BE2C (cell line): ENCODE data around the gene CDC42EP4.
"Not testable (repeated sequence)": the region's sequence is repeated elsewhere in the genome, so short reads cannot be mapped to it uniquely, and the experiment has no call there.

Experiments used
- DNase-seq: peaks from one replicate; pipeline ENCODE4 v3.0.0-alpha.2; 2020
- H3K27me3 ChIP-seq: fragments of 250-450 bp; sonication (Bioruptor Pico); 2 replicates; pipeline ENCODE4 v1.5.1; 2020; ENCODE audit warnings: mild to moderate bottlenecking
- H3K36me3 ChIP-seq: fragments of 250-450 bp; sonication (Bioruptor Pico); 2 replicates; pipeline ENCODE4 v1.5.1; 2020; ENCODE audit warnings: mild to moderate bottlenecking
- H3K4me1 ChIP-seq: fragments of 250-450 bp; sonication (Bioruptor Pico); 2 replicates; pipeline ENCODE4 v1.5.1; 2020
- H3K4me3 ChIP-seq: 2 replicates; pipeline ENCODE4 v1.5.1; 2011; ENCODE audit warnings: low read depth, low read length
- H3K9me3 ChIP-seq: fragments of 250-450 bp; sonication (Bioruptor Pico); 2 replicates; pipeline ENCODE4 v1.5.1; 2020
- TF ChIP-seq, protein P1 (sequence below): IDR thresholded peaks from 2 replicates; pipeline ENCODE4 v1.5.1; 2012; ENCODE audit warnings: mild to moderate bottlenecking, low read depth, low read length

CDC42EP4 gene

DNA sequence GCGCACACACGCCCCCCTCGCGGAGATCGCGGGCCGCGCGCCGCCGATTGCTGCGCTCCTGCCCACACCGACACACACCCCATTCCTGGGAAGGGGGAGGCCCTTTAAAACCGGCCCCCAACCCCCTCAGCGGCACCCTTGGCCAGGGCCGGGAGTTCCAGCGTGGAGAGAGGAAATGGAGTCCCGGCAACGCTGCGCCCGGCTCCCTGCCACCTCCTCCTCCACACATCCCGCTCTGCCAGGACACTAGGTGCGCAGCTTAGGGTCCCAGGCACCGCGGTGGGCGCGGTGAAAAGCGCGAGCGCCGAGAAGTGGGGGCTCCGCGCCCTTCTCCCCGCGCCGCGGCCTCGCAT, 397 bp downstream of the CDC42EP4 start:
- no peaks in the 10 kb centered on the region for H3K27me3 ChIP-seq
- DNase-seq, result no peak
- peak overlapping the region; percentile 96 for H3K4me3 ChIP-seq
- H3K36me3 ChIP-seq, result no peaks in the 10 kb centered on the region
- no peaks in the 10 kb centered on the region for H3K9me3 ChIP-seq
- peaks cover 25% of the 10 kb centered on the region for H3K4me1 ChIP-seq
- TF ChIP-seq, protein P1, sequence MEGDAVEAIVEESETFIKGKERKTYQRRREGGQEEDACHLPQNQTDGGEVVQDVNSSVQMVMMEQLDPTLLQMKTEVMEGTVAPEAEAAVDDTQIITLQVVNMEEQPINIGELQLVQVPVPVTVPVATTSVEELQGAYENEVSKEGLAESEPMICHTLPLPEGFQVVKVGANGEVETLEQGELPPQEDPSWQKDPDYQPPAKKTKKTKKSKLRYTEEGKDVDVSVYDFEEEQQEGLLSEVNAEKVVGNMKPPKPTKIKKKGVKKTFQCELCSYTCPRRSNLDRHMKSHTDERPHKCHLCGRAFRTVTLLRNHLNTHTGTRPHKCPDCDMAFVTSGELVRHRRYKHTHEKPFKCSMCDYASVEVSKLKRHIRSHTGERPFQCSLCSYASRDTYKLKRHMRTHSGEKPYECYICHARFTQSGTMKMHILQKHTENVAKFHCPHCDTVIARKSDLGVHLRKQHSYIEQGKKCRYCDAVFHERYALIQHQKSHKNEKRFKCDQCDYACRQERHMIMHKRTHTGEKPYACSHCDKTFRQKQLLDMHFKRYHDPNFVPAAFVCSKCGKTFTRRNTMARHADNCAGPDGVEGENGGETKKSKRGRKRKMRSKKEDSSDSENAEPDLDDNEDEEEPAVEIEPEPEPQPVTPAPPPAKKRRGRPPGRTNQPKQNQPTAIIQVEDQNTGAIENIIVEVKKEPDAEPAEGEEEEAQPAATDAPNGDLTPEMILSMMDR, result no peak

DNA sequence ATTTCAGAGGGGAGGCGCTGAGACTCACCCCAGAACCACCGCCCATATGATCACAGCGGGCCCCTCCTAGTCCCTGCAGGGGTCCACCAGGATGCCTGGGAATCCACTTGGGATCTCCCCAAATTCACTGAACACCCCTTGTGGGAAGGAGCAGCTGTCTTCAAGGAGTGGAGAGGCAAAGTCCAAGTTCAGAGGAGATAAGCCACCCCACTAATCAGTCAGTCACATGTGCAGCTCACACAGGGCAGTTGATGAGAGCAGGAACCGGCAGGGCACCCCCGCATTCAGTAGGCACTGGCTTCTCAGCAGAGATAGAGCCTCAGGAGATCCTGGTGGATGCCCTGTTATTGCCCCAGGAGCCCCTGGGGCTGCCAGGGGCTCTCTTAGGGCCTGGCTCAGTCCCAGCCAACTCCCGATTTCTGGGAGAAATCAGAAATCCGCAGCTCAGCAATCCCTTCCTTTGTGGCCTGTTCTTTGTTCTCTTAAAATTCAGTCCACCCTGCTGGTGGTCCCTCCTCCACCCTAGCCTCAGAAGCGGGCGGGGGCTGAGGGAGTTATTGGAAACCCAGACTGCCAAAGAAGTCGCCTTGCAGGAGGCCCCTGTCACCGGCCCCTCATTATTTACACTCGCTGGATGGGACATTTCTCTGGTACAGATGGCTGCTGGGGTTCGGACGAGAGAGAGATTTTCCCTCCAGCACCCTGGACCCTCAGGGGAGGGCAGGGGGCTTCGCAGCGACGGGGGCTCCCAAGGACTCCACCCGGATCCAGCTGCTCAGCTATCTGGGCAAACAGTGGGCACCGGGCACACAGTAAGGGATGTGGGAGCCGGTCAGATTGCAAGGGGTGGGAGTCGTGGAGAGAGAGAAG, 1.8 kb downstream of the CDC42EP4 start:
- peaks cover 37% of the 10 kb centered on the region for H3K4me1 ChIP-seq
- peaks cover 4% of the 10 kb centered on the region; the same call in 1 of the 2 replicates for H3K36me3 ChIP-seq
- DNase-seq, result peak; percentile 32
- H3K27me3 ChIP-seq, result no peaks in the 10 kb centered on the region
- TF ChIP-seq, protein P1, result no peak
- H3K9me3 ChIP-seq, result no peaks in the 10 kb centered on the region
- peak overlapping the region; percentile 96 for H3K4me3 ChIP-seq

DNA sequence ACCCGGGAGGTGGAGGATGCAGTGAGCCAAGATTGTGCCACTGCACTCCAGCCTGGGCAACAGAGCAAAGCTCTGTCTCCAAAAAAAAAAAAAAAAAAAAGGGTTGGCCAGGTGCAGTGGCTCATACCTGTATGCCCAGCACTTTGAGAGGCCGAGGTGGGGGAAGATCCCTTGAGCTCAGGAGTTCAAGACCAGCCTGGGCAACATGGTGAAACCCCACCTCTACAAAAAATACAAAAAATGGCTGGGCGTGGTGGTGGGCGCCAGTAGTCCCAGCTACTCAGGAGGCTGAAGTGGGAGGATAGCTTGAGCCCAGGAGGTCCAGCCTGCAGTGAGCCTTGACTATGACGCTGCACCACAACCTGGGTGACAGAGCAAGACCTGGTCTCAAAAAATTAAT, 2.8 kb downstream of the CDC42EP4 start:
- not testable (repeated sequence) for H3K9me3 ChIP-seq, H3K36me3 ChIP-seq, H3K27me3 ChIP-seq, DNase-seq
- Histone ChIP-seq H3K4me1 (peaks cover 41% of the 10 kb centered on the region), H3K4me3 (peak overlapping the region; percentile 96)

DNA sequence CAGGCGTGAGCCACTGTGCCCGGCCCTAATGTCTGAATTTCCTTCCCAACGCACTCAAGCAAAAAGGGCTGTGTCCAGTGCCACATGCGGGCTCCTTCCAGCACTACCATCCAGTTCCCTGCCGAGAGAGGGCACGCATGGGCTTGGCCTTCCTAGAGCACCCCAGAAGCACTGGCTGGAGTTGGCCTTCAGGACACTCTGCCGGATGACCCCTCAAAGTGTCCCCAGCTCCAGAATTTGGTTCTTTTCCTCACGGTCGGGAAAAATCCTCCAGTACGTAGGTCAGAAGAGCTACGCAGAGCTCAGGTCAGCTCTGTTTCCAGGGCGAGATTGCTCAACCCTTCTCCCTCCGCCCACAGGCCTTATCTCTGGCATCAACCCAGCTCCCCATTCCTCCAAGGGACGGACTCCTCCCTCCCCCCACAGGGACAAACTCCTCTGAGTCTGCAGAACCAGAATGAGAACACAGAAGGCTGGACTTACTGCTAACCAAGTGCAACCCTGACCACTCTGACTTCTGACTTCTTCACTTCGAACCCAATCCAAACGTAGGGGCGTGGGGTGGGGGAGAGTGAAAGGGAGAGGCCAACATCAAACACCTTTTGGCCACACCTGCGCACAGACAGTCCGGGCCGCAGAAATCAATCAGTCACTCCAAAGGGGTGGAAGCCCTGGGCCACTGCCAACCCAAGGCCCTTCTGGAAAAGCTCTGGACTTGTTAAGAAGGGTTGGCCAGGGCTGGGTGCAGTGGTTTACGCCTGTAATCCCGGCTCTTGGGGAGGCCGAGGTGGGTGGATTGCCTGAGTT, 3.6 kb downstream of the CDC42EP4 start:
- DNase-seq, result peak; percentile 71
- Histone ChIP-seq H3K4me1 (peaks cover 43% of the 10 kb centered on the region), H3K27me3 (no peaks in the 10 kb centered on the region), H3K4me3 (peak overlapping the region; percentile 33), H3K9me3 (no peaks in the 10 kb centered on the region), H3K36me3 (peaks cover 4% of the 10 kb centered on the region; the same call in 1 of the 2 replicates)
- TF ChIP-seq, protein P1, result no peak

DNA sequence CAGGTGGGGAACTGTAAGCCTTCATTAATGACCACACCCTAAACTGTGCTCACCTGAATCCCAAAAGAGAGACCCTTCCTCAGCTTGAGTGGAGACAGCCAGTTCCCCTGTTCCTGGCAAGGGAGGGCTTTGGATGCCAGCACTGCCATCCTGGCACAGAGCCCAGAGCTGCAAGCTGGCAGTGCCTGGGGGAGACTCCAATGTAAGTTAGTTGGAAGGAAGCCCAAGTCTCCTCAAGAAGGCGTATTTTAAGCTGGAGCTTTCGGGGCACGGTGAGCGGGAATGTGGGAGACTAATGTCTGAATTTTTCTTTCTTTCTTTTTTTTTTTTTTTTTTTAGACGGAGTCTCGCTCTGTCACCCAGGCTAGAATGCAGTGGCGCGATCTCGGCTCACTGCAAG, 4.7 kb downstream of the CDC42EP4 start:
- TF ChIP-seq, protein P1, result no peak
- no peaks in the 10 kb centered on the region for H3K9me3 ChIP-seq
- H3K36me3 ChIP-seq, result peaks cover 4% of the 10 kb centered on the region; the same call in 1 of the 2 replicates
- no peak overlapping the region for H3K4me3 ChIP-seq
- H3K27me3 ChIP-seq, result no peaks in the 10 kb centered on the region
- H3K4me1 ChIP-seq, result peaks cover 37% of the 10 kb centered on the region
- no peak for DNase-seq

DNA sequence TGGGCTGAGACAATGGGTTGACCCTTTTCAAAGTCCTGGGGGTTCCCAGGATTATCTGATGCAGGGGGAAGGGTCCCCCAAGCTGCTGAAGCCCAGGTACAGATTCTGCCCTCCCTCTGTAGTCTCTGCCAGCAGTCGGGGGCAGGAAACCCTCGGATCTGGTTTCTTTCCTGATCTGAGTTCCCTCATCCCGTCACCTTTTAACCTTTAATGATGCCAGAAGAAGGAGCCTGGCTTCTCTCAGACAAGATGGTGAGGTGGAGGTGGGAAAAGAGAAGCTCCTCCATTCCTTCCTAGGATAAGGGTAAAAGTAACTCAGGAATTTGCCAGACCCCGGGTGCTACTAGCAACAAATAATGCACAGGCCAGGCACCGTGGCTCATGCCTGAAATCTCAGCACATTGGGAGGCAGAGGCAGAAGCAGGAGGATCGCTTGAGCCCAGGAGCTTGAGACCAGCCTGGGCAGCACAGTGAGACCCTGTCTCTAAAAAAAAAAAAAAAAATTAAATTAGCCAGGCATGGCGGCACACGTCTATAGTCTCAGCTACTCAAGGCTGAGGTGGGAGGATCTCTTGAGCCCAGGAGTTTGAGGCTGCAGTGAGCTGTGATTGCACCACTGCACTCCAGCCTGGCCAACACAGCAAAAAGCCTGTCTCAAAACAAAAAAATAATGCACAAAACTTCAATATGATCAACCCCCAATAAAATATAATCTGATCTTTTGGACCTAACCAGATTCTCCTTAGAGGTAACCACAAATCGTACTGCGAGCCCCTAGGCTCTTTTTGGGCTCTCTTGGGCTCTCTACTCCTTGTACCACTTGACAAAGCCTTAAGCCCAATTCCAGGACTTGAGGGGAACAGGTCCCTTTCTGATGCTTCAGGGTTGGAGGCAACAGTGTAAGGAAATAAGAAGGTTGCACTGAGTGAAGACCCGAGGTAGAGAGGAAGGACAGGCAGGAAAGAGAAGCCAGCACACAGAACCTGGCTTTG, 5.7 kb downstream of the CDC42EP4 start:
- DNase-seq, result no peak
- H3K4me1 ChIP-seq, result peaks cover 37% of the 10 kb centered on the region
- no peaks in the 10 kb centered on the region for H3K9me3 ChIP-seq
- no peaks in the 10 kb centered on the region for H3K27me3 ChIP-seq
- H3K4me3 ChIP-seq, result peak overlapping the region; percentile 46
- H3K36me3 ChIP-seq, result peaks cover 4% of the 10 kb centered on the region; the same call in 1 of the 2 replicates
- TF ChIP-seq, protein P1, result no peak
